VCaP (cell line): ENCODE results near the gene MAB21L2.

Experiments
- H3K27ac ChIP-seq: fragments of 450-650 bp; 2 replicates; pipeline ENCODE4 v1.5.1; 2017
- TF ChIP-seq, protein P1 (sequence below): fragments of 450-650 bp; conservative IDR thresholded peaks from 2 replicates; pipeline ENCODE4 v1.5.1; 2017; ENCODE audit warnings: mild to moderate bottlenecking, moderate library complexity

Gene MAB21L2

DNA sequence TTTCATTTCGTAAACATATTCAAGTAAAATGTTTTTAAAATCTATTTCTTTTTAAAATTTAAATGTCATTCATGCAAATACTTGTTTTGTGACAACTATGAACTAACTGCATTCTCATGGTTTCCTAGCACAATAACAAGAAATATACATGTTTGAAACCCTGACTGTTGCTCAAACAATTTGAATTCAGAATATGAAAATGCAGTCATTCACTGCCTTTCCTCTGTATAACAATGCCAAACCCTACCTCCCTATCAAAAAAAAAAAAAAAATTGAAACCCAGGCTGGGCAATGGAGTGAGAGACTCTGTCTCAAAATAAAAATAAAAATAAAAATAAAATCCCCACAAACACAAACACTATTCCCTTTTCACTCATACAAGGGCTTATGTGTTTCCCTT, 42.1 kb downstream of the MAB21L2 start:
- TF ChIP-seq, protein P1, sequence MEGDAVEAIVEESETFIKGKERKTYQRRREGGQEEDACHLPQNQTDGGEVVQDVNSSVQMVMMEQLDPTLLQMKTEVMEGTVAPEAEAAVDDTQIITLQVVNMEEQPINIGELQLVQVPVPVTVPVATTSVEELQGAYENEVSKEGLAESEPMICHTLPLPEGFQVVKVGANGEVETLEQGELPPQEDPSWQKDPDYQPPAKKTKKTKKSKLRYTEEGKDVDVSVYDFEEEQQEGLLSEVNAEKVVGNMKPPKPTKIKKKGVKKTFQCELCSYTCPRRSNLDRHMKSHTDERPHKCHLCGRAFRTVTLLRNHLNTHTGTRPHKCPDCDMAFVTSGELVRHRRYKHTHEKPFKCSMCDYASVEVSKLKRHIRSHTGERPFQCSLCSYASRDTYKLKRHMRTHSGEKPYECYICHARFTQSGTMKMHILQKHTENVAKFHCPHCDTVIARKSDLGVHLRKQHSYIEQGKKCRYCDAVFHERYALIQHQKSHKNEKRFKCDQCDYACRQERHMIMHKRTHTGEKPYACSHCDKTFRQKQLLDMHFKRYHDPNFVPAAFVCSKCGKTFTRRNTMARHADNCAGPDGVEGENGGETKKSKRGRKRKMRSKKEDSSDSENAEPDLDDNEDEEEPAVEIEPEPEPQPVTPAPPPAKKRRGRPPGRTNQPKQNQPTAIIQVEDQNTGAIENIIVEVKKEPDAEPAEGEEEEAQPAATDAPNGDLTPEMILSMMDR: no peak
- no peak overlapping the region for H3K27ac ChIP-seq

DNA sequence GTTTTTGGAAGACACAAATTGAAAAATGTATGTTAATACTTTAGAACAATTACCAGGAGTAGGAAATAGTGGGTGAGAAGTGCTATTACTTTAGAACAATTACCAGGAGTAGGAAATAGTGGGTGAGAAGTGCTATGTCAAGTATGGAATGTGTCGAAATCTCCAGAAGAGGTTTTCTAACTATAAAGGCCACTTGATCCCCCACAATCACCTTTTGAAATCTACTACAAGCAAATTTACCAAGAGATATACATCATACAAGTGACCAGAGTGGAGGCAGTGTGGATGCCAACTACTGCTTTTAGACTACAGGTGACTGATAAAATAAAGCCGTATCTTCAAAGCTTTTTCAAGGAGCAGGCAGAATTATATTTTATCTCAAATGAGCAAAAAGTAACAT, 43.1 kb downstream of the MAB21L2 start:
- TF ChIP-seq, protein P1: no peak
- H3K27ac ChIP-seq: no peak overlapping the region

DNA sequence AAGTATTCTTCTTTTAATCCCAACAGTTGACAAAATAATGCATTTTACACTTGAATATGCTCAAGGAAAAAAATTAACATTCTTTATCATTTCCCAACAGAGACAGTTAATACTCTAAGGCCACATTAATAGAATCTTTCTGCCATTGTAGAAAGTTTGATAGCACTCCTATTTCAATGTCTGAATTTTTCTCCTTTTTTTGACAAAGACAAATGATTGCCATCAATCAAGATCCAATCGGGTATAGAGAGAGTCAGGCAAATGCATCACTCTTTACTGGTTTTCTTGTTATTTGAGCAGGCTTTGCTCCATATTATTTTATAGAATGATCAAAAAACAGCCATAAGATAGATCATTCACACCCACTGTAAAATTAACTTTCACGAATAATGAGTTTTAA, 46.1 kb downstream of the MAB21L2 start:
- H3K27ac ChIP-seq: no peak overlapping the region
- TF ChIP-seq, protein P1: no peak

DNA sequence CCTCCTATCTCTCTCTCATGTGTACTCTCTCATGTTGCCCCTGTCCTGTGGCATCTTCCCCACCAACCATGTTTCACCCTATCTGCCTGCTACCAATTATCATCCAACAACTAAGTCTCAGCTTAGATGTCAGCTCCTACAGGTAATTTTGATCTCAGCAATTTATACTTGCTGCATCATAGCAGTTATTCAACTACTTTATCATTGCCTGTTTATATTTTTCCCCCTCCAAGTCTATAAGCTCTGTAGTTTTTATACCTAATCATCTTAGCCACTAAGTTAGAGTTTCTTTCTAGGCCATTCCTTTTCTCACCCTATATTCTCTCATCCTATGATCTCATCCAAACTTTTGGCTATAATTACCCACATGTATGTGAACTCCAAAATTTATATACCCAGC, 50.7 kb downstream of the MAB21L2 start:
- TF ChIP-seq, protein P1: no peak
- no peak overlapping the region for H3K27ac ChIP-seq
